Stimulated activated CD8-positive, alpha-beta memory T cell treated with anti-CD3 and anti-CD28 coated beads, Interleukin-7, amount 100 ng/mL, for 48 hours (primary cell): ENCODE data around the gene RUNX3.
A peak's percentile ranks its signal among the peaks of the same experiment; 100 is the strongest.

Experiments
- DNase-seq, 2 donors: peaks; one replicate each; pipeline ENCODE4 v3.0.0-alpha.2; 2020; ENCODE audit warnings: low read depth in 1 of 2; ENCODE audit errors: extremely low read depth in 1 of 2

RUNX3 gene

DNA sequence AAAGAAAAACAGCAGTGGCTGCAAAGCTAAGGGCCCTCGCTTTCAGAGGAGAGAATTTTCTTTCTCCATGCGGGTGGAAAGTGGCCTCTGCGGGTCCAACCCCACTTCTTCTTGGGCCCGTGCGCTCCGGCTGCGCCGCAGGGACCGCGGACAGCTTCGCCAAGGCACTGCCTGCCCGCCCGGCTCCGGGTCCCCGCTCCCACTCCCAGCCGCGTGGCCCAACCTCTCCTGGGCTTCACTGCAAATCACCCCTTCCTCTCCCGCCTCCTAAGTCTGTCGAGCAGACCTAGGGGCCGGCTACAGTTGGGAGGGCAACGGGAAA lies 1.0 kb upstream of the RUNX3 start:
- no peak for DNase-seq

DNA sequence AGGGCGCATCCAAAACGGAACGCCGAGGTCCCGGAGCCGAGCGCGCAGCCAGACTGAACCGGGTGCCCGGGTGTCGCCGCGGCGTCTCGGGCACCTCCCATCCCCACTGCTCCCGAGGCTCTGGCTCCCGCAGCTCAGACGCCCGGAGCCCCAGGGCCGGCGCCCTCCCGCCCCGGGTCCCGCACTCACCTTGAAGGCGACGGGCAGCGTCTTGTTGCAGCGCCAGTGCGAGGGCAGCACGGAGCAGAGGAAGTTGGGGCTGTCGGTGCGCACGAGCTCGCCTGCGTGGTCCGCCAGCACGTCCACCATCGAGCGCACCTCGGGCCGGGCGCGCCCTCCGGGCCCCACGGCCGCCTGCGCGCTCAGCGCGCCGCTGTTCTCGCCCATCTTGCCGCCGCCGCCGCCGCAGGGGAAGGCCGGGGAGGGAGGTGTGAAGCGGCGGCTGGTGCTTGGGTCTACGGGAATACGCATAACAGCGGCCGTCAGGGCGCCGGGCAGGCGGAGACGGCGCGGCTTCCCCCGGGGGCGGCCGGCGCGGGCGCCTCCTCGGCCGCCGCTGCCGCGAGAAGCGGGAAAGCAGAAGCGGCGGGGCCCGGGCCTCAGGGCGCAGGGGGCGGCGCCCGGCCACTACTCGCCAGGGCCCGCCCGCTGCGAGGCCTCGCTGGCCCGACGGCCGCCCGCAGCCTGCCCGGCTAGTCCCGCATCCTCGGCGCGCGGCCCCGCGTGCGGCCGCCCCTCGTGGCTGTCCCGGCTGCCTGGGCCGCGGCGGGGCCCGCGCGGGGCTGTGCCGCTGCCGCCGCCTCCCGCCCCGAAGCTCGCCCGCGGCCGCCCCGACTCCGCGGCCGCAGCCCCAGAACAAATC lies 447 bp downstream of the RUNX3 start:
- no peak for DNase-seq

GRCh38 chr1:24928689-24929397 lies 1.2 kb downstream of the RUNX3 start:
- DNase-seq, result no peak

DNA sequence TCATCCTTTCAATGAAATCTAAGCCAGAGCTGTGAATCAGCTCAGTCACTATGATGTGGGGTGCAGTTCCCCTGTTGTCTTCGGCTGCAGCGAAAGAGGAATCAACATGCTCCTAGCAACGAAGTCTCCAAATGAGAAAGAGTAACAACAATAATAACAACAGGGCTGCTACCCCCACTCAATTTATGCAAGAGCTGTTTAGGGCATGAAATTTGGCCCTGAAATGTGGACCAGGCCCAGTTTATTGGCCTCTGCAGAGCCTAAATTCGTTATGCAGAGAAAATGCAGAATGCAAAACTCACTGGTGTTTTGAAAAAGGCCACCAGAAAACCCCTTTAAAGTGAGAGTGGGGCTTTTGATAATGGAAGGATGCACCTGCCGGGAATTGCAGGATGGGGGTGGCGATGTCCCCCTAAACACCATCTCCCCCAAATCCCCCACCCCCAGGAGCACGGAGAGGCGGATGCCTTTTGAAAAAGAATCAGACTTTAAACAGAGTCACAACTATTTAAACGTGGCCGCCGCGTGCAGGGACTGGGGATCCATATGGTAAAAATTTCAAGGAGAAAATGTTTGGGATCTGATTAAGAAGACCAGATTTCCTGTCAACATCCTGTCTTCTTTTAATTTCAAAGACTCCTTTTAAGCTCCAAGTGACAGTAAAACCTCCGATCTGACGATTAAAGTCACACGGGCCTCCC lies 1.9 kb downstream of the RUNX3 start:
- DNase-seq, result no peak

DNA sequence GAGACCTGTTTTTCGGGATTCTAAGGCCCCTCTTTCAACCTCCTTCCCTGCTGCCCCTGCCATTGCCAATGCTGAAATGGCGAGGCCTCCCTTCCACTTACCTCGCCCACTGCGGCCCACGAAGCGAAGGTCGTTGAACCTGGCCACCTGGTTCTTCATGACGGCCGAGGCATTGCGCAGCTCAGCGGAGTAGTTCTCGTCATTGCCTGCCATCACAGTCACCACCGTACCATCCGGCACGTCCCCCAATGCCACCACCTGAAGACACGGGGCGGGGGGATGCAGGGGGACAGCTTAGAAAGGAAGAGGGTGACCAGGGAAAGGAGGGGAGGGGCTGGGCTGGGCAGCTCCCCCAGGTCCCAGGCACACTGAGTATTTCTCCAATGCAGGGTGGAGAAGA lies 2.6 kb downstream of the RUNX3 start:
- no peak for DNase-seq

- DNase-seq, result no peak
These were observed 3.4 kb downstream of the RUNX3 start for GRCh38 chr1:24926563-24927249.

DNA sequence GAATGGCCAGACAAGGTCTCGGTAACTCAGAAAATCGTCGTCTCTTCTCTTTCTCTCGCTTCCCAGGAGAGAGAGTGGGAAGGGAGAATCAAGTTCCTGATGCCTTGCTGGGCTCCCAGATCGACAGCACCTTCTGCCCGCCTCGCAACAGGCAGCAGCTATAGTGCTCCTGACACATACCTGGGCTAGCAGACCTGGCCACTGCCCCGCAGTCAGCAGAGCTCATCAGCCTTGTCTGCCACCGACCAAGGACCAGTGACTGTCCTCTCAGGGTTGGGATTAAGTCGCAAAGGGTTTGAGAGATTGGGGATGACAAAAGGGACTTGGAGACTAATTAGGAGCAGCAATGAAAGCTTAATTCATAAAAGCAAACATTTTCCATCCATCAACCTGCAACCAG lies 4.1 kb downstream of the RUNX3 start:
- DNase-seq, result no peak

- DNase-seq, result peak; percentile 73 to 84
These were observed 4.8 kb downstream of the RUNX3 start for GRCh38 chr1:24925082-24925779.

GRCh38 chr1:24923485-24924113 lies 6.5 kb downstream of the RUNX3 start:
- no peak for DNase-seq

GRCh38 chr1:24921938-24922662 lies 8.0 kb downstream of the RUNX3 start:
- DNase-seq, result no peak

DNA sequence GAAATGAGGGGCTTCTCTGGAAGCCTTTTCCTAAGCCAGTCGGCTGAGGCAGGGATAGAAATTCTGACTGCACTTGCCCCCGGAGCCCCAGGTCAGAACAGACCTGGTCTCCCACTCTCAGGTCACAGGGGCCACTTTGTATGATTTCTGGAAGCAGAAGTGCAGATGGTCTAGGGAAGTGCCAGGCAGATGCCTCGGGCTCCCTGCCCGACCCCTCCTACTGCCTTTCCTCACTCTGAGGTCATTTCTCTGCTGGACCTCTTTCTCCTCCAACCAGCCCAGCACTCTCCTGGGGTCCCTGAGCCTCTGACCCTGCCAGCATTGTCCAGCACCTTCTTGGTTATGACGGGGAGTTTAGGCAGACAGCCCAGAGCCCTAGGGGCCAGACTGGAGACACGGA lies 8.7 kb downstream of the RUNX3 start:
- no peak for DNase-seq

DNA sequence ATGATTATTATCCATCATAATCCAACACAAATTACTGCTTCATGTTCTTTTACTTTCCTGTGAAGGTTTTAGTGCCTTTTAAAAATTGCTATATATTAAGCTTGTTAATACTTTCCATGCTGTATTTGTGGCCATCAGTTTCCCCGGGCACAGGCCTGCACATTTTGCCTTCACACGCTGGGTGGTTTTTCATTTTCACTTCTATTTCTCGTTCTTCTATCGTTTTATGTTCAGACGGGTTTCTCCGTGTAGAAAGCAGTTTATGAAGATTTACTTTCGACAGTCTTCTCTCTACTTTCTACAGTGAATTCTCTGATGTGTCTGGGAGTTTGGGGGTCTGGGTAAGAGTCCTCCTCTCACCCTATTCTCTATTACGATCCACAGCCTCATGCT lies 9.5 kb downstream of the RUNX3 start:
- DNase-seq, result no peak

DNA sequence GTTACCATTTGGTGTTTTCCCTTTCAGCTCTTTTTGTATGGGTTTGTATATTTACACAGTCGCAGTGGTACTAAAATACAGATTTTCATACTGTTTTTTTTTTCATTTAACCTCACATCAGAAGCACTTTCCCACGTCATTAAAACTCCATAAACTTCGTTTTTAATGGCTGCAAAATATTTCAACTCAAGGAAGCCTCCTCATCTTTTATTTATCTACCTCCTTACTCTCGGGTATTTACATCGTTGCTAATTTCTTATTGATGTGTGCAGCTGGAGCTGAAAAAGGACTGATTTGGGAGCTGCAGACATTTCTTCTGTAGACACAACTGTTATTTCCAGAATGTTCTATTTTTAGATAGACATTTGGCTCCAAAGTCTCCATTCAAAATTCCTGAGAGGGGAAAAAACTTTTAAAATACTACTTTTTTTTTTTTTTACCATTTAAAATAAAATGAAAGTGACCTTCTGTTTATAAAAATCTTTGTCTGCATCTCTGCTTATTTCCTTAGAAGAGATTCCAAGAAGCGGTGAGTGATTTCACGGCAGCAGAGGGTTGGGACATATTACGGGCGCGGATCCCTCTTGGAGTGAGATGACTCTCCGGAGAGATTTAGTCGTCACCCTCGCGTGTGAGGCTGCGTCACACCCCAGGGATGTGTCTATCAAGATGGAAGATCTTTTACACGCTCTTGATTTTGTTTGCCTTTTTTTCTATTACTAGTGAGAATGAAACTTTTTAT lies 10.1 kb downstream of the RUNX3 start:
- peak in 1 of 2 donors; percentile 71 for DNase-seq

- no peak for DNase-seq
These were observed 11.0 kb downstream of the RUNX3 start for GRCh38 chr1:24918995-24919605.

DNA sequence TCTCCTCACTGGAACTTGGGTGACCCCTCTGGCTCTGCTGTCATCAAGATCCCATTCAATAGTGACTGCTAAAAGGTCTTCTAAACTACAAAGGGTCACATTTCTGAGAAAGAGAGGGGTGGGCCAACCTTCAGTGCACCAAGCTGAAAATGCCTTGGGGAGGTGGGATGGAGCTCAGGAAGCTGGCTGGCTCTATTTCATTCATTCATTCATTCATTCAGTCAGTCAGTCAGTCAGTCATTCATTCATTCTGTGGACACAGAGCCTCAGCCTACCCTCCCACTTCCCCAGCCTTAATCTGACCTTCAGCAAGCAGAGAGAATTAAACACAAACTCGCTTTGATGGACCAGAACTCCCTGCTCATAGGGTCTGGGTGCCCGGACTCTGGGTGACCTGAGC lies 11.7 kb downstream of the RUNX3 start:
- DNase-seq, result no peak

DNA sequence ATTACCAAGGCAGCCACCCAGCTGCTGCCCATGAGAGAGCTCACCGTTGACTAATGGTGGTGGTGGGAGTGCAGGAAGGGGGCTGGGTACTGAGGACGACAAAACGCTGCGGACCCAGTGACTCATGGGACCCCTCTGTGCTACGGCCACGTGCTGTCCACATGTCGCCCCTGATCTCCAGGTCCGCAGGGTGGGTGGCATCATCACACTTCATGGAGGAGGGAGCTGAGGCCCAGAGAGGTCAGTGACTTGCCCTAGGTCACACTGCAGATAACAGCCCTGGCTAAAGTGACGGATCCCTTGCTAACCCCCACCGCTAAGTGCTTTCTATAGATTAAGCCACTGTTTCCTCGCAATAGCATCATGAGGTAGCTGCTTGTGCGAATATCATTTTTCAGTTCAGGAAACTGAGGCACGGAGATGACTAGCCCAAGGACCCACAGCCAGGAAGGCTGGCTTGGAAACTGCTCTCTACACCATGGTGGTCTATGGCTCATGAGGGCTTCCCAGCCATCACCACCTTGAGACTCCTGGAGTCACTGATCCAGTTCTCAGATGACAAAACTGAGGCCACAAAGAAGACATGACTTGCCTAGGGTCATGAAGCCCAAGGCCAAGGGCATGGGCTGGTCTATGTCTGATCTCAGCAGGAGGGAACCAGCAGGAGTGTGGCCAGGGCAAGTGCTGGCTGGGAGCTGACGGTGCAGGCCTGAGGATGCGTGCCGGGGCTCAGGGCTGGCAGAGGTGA lies 12.6 kb downstream of the RUNX3 start:
- no peak for DNase-seq

DNA sequence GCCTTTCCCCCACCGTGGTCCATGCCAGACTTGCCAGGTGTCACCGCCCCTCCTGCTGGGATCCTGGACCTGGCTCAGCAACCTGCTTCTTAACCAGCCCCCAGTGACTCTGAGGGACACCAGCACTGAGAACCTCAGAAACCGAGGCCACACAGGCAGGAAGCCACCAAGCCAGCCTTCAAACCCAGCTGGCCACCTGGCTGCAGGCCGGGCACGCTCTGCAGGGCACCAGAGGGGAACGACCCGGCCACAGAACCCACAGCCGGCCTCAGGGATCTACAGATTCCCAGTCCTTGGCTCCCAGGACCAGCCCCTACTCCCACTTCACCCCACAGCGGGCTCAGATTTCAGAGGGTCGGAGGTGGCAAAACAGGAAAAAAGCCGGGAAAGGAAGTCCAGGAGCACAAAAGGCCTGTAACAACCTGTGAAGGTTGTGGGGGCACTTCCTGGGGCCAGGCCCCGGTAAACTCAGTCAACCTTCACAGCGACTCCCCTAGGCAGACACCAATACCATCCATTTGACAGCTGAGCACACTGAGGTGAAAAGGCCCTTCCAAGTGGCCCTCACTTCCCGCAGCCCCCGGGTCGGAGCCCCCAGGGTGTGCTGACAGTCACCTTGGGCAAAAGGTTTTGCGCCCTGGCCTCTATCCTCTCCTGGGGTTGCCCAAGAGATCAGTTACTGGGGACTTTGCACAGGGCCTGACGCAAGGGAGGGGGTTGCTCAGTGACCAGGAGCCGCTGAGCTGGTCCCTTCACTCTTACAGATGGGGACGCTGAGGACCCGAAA lies 14.1 kb downstream of the RUNX3 start:
- no peak for DNase-seq
